Measurements from ENCODE around the gene CHD5. TPM values are rescaled to one million over a fixed set of nuclear protein-coding genes. Genes with fewer than 3 reads are reported as not detected.

CHD5 gene
- polyA plus RNA-seq, 1 donor (not counting 4 experiments of a cell fraction or from before 2014, with no cell fraction given), result 0.07 TPM

DNA sequence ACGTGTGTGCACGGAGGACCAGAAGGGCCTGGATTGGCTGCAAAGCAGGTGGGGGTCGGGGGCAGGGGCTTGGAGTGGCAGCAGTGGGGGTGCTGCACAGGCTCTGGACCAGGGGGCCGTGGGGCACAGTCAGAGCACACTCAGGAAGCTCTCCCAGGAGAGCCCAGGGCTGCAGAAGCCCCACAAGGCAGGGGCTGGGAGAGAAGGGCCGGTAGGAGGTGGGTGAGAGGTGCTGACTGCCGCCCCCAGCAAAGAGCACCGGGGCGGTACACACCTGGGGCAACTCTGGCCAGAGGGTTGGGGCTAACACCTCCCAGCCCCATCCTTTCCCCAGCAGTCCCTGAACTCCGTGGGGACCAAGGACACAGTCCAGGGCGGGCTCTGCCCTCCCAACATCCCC is 13.9 kb downstream of the CHD5 start:
- Histone ChIP-seq H3K79me2 (ENCODE audit: control insufficient read depth, insufficient read depth, low read length) (no peaks in the 10 kb centered on the region), H3K36me3 (ENCODE audit: control insufficient read depth in 2 of 2, extremely low read depth in 1 of 2, insufficient read depth in 2 of 2, low read length in 2 of 2) (no peaks in the 10 kb centered on the region), H3K9ac (ENCODE audit: control insufficient read depth, extremely low read depth, insufficient read depth, low read length) (no peak overlapping the region), H3K9me1 (ENCODE audit: control insufficient read depth, extremely low read depth, insufficient read depth, low read length) (no peaks in the 10 kb centered on the region), H3K27ac (ENCODE audit: control insufficient read depth, insufficient read depth, low read length) (no peak overlapping the region), H3K4me2 (ENCODE audit: control insufficient read depth, extremely low read depth, insufficient read depth, low read depth, low read length) (no peak overlapping the region), H4K20me1 (ENCODE audit: control insufficient read depth, extremely low read depth, insufficient read depth, low read length) (no peaks in the 10 kb centered on the region), H3K4me1 (ENCODE audit: control insufficient read depth, extremely low read depth, insufficient read depth, low read length) (no peaks in the 10 kb centered on the region), H3K27me3 (ENCODE audit: control insufficient read depth, extremely low read depth, insufficient read depth, low read length) (peaks cover 37% of the 10 kb centered on the region), H3K4me3 (ENCODE audit: control insufficient read depth in 2 of 3, extremely low read depth in 1 of 3, insufficient read depth in 2 of 3, low read depth in 1 of 3, low read length in 3 of 3) (no peak overlapping the region), H3K9me3 (ENCODE audit: control insufficient read depth, low read depth, low read length) (no peaks in the 10 kb centered on the region), H2AFZ (ENCODE audit: control insufficient read depth, low read length) (no peak overlapping the region)
- DNase-seq (ENCODE audit: low read depth, low spot score) (no peak), FAIRE-seq (no peak)
- TF ChIP-seq EZH2 (IDR thresholded peaks at IDR 0.05; ENCODE audit: low read length) (no peak), CTCF (optimal IDR thresholded peaks at IDR 0.05 in 1 of 3, IDR thresholded peaks at IDR 0.05 in 1 of 3, conservative IDR thresholded peaks at IDR 0.05 in 1 of 3; ENCODE audit: extremely low read depth in 1 of 3, insufficient read depth in 2 of 3, low read length in 3 of 3) (no peak)
- dilution Hi-C loops (cut with MboI; ENCODE audit: extremely low pct_ligation_motif_present, low sequenced_read_pairs), result no loop called here

DNA sequence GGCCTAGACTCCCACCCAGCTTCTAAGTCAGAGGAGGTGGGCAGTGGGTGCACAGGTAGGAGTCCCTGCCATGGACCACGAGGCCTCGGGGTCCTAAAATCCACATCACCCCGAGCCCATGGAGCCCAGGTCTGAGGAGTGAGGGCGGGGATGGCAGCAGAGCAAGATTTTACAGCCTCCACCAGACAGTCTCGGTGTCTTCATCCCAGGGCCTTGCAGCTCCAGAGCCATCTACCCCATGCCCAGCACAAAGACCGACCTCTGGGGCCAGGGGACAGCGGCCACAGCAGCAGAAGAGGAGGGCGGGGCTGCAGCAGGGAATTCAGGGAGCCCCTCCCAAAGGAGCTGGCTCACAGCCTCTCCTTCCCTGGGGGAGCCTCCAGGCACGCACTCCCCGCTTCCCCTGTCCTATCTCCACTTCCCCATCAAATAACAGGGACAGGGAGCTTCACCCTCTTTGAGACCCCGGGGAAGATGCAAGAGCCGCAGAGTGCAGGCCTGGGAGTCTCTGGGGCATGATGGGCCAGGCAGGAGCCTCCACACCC is 14.6 kb downstream of the CHD5 start:
- H3K9me3 ChIP-seq (ENCODE audit: control insufficient read depth, low read depth, low read length), result no peaks in the 10 kb centered on the region
- H3K9me1 ChIP-seq (ENCODE audit: control insufficient read depth, extremely low read depth, insufficient read depth, low read length), result no peaks in the 10 kb centered on the region
- no peak for FAIRE-seq
- no peaks in the 10 kb centered on the region for H3K4me1 ChIP-seq (ENCODE audit: control insufficient read depth, extremely low read depth, insufficient read depth, low read length)
- H3K36me3 ChIP-seq (ENCODE audit: control insufficient read depth in 2 of 2, extremely low read depth in 1 of 2, insufficient read depth in 2 of 2, low read length in 2 of 2), result no peaks in the 10 kb centered on the region
- H4K20me1 ChIP-seq (ENCODE audit: control insufficient read depth, extremely low read depth, insufficient read depth, low read length), result no peaks in the 10 kb centered on the region
- no peak overlapping the region for H3K4me2 ChIP-seq (ENCODE audit: control insufficient read depth, extremely low read depth, insufficient read depth, low read depth, low read length)
- TF ChIP-seq EZH2 (IDR thresholded peaks at IDR 0.05; ENCODE audit: low read length), result no peak
- no peak for TF ChIP-seq CTCF (optimal IDR thresholded peaks at IDR 0.05 in 1 of 3, IDR thresholded peaks at IDR 0.05 in 1 of 3, conservative IDR thresholded peaks at IDR 0.05 in 1 of 3; ENCODE audit: extremely low read depth in 1 of 3, insufficient read depth in 2 of 3, low read length in 3 of 3)
- H3K9ac ChIP-seq (ENCODE audit: control insufficient read depth, extremely low read depth, insufficient read depth, low read length), result no peak overlapping the region
- H3K79me2 ChIP-seq (ENCODE audit: control insufficient read depth, insufficient read depth, low read length), result no peaks in the 10 kb centered on the region
- dilution Hi-C loops (cut with MboI; ENCODE audit: extremely low pct_ligation_motif_present, low sequenced_read_pairs), result no loop called here
- DNase-seq (ENCODE audit: low read depth, low spot score), result no peak
- peaks cover 37% of the 10 kb centered on the region for H3K27me3 ChIP-seq (ENCODE audit: control insufficient read depth, extremely low read depth, insufficient read depth, low read length)
- no peak overlapping the region for H3K4me3 ChIP-seq (ENCODE audit: control insufficient read depth in 2 of 3, extremely low read depth in 1 of 3, insufficient read depth in 2 of 3, low read depth in 1 of 3, low read length in 3 of 3)
- no peak overlapping the region for H3K27ac ChIP-seq (ENCODE audit: control insufficient read depth, insufficient read depth, low read length)
- no peak overlapping the region for H2AFZ ChIP-seq (ENCODE audit: control insufficient read depth, low read length)

All from keratinocyte (primary cell).